ENCODE data around the gene PRR20G. TPM values are rescaled to one million over a fixed set of nuclear protein-coding genes. Genes with fewer than 3 reads are reported as not detected.
"Not testable (repeated sequence)": the region's sequence is repeated elsewhere in the genome, so short reads cannot be mapped to it uniquely, and the experiment has no call there.

PRR20G gene
- total RNA-seq, 2 donors from 2014 or later: not detected

DNA sequence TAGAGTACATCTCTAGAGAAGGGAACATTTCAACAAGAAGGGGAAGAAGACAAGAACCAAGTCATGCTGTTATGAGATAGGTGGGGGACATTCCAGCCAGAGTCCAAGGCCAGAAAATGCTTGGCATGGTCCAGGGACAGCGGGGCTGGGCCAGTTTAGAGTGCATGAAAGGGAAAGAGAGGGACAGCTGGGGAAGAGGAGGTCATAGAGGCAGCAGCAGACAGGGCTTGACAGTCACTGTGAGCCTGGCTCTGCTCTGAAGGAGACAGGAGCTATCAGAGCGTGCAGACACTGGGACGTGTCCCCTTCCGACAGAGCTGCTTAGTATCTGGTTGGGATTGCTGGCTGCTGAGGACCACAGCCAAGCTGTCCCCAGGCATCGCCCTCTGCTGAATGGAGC is 35.7 kb upstream of the PRR20G start:
- no peak for DNase-seq
- H3K9me3 ChIP-seq: no peaks in the 10 kb centered on the region
- intact Hi-C loops (cut with DNase I): no loop called here
- no peaks in the 10 kb centered on the region for H3K36me3 ChIP-seq
- no peak overlapping the region for H3K4me3 ChIP-seq
- H3K27ac ChIP-seq: no peak overlapping the region
- no peak overlapping the region for H3K9ac ChIP-seq (ENCODE audit: low read depth in 2 of 2, low read length in 2 of 2)
- TF ChIP-seq, protein P1, sequence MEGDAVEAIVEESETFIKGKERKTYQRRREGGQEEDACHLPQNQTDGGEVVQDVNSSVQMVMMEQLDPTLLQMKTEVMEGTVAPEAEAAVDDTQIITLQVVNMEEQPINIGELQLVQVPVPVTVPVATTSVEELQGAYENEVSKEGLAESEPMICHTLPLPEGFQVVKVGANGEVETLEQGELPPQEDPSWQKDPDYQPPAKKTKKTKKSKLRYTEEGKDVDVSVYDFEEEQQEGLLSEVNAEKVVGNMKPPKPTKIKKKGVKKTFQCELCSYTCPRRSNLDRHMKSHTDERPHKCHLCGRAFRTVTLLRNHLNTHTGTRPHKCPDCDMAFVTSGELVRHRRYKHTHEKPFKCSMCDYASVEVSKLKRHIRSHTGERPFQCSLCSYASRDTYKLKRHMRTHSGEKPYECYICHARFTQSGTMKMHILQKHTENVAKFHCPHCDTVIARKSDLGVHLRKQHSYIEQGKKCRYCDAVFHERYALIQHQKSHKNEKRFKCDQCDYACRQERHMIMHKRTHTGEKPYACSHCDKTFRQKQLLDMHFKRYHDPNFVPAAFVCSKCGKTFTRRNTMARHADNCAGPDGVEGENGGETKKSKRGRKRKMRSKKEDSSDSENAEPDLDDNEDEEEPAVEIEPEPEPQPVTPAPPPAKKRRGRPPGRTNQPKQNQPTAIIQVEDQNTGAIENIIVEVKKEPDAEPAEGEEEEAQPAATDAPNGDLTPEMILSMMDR (IDR thresholded peaks at IDR 0.05): no peak
- H3K27me3 ChIP-seq: no peaks in the 10 kb centered on the region
- H3K4me1 ChIP-seq: no peaks in the 10 kb centered on the region

DNA sequence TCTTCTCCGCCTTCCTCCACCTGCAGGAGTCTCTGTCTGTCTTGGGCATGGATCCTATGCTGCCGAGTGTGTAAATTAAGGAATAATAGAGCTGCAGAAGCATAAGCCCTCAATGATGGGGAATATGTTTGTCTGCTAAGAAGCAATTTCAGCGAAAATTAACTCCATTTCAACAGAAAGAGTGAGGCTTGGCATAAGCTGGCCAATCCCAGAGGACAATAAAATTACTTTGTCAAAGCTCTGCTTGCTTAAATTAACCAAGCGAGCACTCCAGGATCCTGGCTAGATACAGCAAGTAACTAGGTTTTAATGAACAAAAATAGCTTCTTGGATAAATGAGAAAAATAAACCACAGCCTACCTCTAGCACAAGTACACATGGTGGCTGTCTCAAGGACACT is 33.5 kb upstream of the PRR20G start:
- H3K4me1 ChIP-seq: no peaks in the 10 kb centered on the region
- TF ChIP-seq, protein P1 (IDR thresholded peaks at IDR 0.05): no peak
- DNase-seq: no peak
- no peaks in the 10 kb centered on the region for H3K27me3 ChIP-seq
- intact Hi-C loops (cut with DNase I): no loop called here
- H3K9me3 ChIP-seq: no peaks in the 10 kb centered on the region
- H3K9ac ChIP-seq (ENCODE audit: low read depth in 2 of 2, low read length in 2 of 2): no peak overlapping the region
- no peak overlapping the region for H3K4me3 ChIP-seq
- H3K36me3 ChIP-seq: no peaks in the 10 kb centered on the region
- no peak overlapping the region for H3K27ac ChIP-seq

DNA sequence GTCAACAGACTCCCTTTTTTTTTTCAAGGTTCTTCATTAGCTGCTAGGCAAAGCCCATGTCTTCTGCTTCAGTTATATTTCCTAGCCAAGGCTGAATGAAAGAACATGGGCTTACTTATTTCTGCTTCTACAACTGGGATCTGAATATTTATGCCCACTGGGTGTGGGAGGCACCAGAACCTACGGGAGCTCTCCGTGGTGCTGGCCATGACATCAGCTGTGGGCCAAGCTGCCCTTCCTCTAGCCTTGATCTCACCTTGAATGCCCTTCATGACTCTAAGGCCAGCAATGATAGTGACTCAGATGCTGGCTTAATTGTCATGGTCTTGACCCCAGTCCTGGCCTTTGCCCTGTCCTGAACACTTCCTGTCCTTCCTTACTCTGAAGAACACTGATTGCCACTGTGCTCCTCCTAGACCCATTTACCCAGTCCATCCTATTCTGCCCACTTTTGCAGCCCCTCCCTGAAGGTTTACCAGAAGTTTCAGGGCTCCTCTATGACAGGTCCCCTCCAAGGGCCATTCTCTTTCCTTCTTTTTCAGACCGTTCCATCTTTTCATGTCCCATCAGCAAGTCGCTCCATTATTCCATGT is 32.8 kb upstream of the PRR20G start:
- TF ChIP-seq, protein P1 (IDR thresholded peaks at IDR 0.05): no peak
- intact Hi-C loops (cut with DNase I): no loop called here
- no peak for DNase-seq
- no peak overlapping the region for H3K9ac ChIP-seq (ENCODE audit: low read depth in 2 of 2, low read length in 2 of 2)
- H3K27me3 ChIP-seq: no peaks in the 10 kb centered on the region
- H3K4me3 ChIP-seq: no peak overlapping the region
- no peaks in the 10 kb centered on the region for H3K36me3 ChIP-seq
- H3K27ac ChIP-seq: no peak overlapping the region
- no peaks in the 10 kb centered on the region for H3K9me3 ChIP-seq
- no peaks in the 10 kb centered on the region for H3K4me1 ChIP-seq

DNA sequence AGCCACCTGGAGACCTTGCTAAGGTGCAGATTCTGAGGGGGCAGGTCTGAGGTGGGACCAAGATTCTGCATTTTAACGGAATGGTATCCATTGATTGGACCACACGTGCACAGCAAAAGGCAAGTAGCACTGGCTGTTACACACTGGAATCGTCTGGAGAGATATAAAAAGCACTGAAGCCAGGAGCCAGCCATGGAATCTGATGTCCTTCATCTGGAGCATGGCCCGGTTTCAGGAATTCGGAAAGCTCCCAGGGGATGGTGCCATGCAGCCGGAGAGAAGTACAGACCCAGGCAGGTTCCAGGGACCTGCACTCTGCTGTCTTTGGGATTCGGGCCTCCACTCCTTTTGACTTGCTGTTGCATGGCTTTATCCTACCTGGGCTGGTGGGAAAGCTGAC is 28.8 kb upstream of the PRR20G start:
- no peak overlapping the region for H3K4me3 ChIP-seq
- no peak overlapping the region for H3K9ac ChIP-seq (ENCODE audit: low read depth in 2 of 2, low read length in 2 of 2)
- H3K4me1 ChIP-seq: no peaks in the 10 kb centered on the region
- H3K9me3 ChIP-seq: no peaks in the 10 kb centered on the region
- H3K27ac ChIP-seq: no peak overlapping the region
- H3K36me3 ChIP-seq: no peaks in the 10 kb centered on the region
- H3K27me3 ChIP-seq: no peaks in the 10 kb centered on the region
- no peak for DNase-seq
- TF ChIP-seq, protein P1 (IDR thresholded peaks at IDR 0.05): no peak
- intact Hi-C loops (cut with DNase I): no loop called here

DNA sequence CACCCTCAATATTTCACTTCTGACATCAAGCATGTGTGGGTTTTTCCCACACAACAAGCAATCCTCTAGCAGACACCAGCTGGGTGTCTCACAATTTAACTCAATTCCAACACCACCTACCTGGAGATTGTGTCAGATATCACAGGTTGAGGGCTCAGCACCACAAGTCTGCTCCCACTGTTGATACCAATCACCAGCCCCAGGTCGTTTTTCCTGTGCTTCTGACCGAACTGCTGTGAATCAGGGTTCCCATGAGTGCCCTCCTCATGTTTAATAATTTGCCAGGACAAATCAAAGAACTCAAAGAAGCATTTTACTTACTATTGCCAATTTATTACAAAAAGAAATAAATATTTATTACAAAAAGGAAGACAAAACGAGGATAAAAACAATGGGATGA is 25.0 kb upstream of the PRR20G start:
- H3K4me3 ChIP-seq: no peak overlapping the region
- intact Hi-C loops (cut with DNase I): no loop called here
- no peak overlapping the region for H3K9ac ChIP-seq (ENCODE audit: low read depth in 2 of 2, low read length in 2 of 2)
- no peak overlapping the region for H3K27ac ChIP-seq
- TF ChIP-seq, protein P1 (IDR thresholded peaks at IDR 0.05): no peak
- DNase-seq: no peak
- no peaks in the 10 kb centered on the region for H3K27me3 ChIP-seq
- no peaks in the 10 kb centered on the region for H3K36me3 ChIP-seq
- no peaks in the 10 kb centered on the region for H3K4me1 ChIP-seq
- no peaks in the 10 kb centered on the region for H3K9me3 ChIP-seq

DNA sequence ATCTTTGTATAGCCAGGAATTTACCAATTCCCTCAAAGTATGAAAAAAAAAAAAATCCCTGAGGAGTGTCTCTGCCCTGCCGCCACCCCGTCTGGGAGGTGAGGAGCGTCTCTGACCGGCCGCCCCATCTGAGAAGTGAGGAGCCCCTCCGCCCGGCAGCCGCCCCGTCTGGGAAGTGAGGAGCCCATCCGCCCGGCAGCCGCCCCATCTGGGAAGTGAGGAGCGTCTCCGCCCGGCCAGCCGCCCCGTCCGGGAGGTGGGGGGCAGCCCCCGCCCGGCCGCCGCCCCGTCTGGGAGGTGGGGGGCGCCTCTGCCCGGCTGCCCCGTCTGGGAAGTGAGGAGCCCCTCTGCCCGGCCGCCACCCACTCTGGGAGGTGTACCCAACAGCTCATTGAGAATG is 21.0 kb upstream of the PRR20G start:
- H3K36me3 ChIP-seq; intact Hi-C loops (cut with DNase I); H3K4me1 ChIP-seq; DNase-seq; H3K4me3 ChIP-seq; H3K9me3 ChIP-seq; H3K27me3 ChIP-seq; H3K9ac ChIP-seq (ENCODE audit: low read depth in 2 of 2, low read length in 2 of 2); H3K27ac ChIP-seq: not testable (repeated sequence)

All from colonic mucosa (tissue), 4 donors.